Thyroid gland (tissue), 4 donors: ENCODE measurements around the gene RAD51.

Experiments used
- POLR2A ChIP-seq, 2 donors: fragments of 450-650 bp; IDR thresholded peaks; one replicate each; pipeline ENCODE4 v1.6.1; 2017; ENCODE audit warnings: antibody characterized with exemption in 2 of 2, mild to moderate bottlenecking in 2 of 2, moderate library complexity in 1 of 2
- TF ChIP-seq, protein P1 (sequence below), 6 experiments: fragments of 200-600 bp in 3 of 6; fragments of 450-650 bp in 3 of 6; sonication (generic) in 3 of 6; IDR thresholded peaks; one replicate each; pipeline ENCODE4 v1.5.1; 2016 to 2019; ENCODE audit warnings: antibody characterized with exemption in 6 of 6, mild to moderate bottlenecking in 2 of 6, inconsistent platforms in 1 of 6, moderate library complexity in 1 of 6

DNA sequence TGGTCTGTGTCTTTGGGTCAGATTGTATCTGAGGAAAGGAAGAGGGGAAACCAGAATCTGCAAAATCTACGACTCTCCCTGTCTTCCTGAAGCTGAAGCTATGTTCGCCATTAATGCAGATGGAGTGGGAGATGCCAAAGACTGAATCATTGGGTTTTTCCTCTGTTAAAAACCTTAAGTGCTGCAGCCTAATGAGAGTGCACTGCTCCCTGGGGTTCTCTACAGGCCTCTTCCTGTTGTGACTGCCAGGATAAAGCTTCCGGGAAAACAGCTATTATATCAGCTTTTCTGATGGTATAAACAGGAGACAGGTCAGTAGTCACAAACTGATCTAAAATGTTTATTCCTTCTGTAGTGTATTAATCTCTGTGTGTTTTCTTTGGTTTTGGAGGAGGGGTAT lies 36.1 kb downstream of the RAD51 start:
- TF ChIP-seq, protein P1, sequence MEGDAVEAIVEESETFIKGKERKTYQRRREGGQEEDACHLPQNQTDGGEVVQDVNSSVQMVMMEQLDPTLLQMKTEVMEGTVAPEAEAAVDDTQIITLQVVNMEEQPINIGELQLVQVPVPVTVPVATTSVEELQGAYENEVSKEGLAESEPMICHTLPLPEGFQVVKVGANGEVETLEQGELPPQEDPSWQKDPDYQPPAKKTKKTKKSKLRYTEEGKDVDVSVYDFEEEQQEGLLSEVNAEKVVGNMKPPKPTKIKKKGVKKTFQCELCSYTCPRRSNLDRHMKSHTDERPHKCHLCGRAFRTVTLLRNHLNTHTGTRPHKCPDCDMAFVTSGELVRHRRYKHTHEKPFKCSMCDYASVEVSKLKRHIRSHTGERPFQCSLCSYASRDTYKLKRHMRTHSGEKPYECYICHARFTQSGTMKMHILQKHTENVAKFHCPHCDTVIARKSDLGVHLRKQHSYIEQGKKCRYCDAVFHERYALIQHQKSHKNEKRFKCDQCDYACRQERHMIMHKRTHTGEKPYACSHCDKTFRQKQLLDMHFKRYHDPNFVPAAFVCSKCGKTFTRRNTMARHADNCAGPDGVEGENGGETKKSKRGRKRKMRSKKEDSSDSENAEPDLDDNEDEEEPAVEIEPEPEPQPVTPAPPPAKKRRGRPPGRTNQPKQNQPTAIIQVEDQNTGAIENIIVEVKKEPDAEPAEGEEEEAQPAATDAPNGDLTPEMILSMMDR (IDR thresholded peaks at IDR 0.05): no peak
- no peak for TF ChIP-seq POLR2A (IDR thresholded peaks at IDR 0.05)
